GM21367 (cell line): Measurements from ENCODE around the gene LGALS9.

Experiments
- ATAC-seq: cut with Tn5 transposase; IDR thresholded peaks from one replicate; pipeline ENCODE4 v1.9.1; 2021; ENCODE audit not compliant: unreplicated experiment

Gene LGALS9

DNA sequence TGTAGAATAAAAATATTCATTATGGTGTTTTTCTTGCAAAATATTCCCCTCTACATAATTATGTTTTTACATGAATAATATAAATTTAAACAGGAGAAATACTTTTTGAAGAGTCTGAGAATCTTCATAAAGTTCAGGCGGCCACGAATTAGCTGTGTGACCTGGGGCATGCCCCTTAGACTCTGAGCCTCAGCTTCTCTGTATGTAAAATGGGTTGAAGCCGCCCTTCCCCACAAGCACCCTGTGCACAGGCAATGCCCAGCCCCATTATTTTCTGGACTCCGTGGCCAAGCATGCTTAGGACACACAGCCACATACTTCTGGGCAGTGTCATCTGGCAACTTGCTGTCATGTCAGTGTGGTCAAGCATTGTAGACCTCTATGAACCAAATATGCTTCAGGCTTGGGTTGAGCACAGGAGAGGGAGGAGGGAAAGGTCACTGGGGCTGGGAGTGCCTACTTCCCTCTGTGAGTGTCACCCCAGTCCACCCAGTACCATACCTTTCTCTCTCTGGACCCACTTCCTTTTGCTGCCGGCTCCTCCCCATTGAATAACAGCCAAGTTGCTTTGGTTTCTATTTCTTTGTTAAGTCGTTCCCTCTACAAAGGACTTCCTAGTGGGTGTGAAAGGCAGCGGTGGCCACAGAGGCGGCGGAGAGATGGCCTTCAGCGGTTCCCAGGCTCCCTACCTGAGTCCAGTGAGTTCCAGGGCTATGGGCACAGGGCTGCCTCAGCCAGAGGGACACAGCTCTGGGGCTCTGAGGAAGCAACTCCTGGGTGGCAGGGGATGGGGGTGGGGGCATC, at the start of gene LGALS9:
Gene LGALS9 (plus strand): TSS at position 582 of the 804 bp plus-strand sequence. CDS start 78 bp downstream, at position 660.
- ATAC-seq, result peak; percentile 45

DNA sequence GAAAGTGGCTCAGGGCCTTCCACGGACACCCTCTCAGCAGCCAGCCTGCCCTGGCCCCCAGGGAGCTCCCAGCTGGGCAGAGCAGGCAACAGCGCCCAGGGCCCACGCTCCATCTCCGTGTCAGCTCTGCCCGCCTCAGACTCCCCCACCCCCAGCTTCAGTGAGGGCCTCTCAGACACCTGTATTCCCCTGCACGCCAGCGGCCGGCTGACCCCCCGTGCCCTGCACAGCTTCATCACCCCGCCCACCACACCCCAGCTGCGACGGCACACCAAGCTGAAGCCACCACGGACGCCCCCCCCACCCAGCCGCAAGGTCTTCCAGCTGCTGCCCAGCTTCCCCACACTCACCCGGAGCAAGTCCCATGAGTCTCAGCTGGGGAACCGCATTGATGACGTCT, 48.3 kb upstream of the LGALS9 start:
- no peak for ATAC-seq

GRCh38 chr17:27585153-27585681, 45.8 kb upstream of the LGALS9 start:
- ATAC-seq, result no peak

GRCh38 chr17:27585792-27586191, 45.2 kb upstream of the LGALS9 start:
- ATAC-seq, result no peak

DNA sequence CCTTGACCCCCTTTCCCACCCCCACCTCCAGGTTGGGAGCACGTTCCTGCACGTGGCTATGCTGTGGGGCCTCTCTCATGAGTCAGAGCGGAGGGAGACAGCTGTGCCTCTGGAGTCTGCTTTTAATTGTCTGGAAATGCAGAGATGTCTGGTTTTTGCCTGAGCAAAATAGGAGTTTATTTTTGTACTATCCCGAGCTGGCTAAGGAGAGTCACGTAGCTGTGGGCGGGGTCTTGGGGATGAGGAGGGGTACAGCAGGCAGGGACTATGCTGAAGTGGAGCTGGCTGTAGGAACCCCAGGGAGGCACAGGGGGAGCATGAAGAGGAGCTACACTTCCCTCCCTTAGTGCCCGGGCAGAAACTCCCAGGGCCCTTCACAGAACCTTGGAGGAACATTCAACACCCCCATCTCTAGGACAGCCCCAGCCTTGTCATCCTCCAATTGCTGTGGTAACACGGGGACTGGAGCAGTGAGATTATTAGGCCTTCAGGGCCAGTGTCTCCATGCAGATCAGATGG, 44.7 kb upstream of the LGALS9 start:
- no peak for ATAC-seq

GRCh38 chr17:27588354-27588753, 42.6 kb upstream of the LGALS9 start:
- no peak for ATAC-seq

DNA sequence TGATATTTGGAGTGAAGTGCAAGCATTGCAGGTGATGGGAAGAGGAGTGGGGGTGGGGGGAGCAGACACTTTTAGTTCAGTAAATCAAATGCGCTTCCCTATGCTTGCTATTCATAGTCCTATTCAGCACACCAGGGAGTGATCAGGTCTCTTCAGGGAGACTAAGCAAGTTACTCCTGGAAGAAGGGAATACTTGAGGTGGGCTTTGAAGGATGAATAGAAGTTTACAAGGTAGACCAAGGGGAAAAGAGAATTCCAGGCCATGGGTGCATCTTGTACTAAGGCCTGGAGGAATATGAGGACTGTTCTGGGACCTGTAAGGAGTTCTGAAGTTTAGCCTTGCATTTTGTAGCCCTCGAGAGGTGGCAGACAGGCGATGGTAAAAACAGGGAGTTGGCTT, 40.1 kb upstream of the LGALS9 start:
- ATAC-seq, result no peak

GRCh38 chr17:27591986-27592385, 39.0 kb upstream of the LGALS9 start:
- no peak for ATAC-seq

- no peak for ATAC-seq
These were observed 37.6 kb upstream of the LGALS9 start for GRCh38 chr17:27593232-27593856.

GRCh38 chr17:27593857-27594255, 37.1 kb upstream of the LGALS9 start:
- no peak for ATAC-seq

DNA sequence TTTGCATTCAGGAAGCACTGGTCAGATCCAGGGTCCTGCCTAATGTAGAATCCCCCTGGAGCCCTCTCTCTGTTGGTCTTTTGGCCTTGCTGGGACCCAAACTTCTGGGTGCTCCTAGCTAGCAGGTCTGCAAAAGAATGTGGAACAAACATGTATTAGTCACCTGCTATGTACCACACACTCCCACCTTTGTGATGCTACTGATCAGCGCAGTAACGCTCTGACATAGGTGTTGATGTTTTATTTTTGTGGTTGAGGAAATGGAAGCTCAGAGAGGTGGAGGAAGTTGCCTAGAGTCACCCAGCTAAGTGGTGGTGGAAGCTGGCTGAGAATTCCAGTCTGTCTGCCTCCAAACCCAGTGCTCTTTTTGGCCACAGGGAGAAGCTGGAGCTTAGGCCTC, 35.8 kb upstream of the LGALS9 start:
- no peak for ATAC-seq

GRCh38 chr17:27596096-27596495, 34.9 kb upstream of the LGALS9 start:
- no peak for ATAC-seq

DNA sequence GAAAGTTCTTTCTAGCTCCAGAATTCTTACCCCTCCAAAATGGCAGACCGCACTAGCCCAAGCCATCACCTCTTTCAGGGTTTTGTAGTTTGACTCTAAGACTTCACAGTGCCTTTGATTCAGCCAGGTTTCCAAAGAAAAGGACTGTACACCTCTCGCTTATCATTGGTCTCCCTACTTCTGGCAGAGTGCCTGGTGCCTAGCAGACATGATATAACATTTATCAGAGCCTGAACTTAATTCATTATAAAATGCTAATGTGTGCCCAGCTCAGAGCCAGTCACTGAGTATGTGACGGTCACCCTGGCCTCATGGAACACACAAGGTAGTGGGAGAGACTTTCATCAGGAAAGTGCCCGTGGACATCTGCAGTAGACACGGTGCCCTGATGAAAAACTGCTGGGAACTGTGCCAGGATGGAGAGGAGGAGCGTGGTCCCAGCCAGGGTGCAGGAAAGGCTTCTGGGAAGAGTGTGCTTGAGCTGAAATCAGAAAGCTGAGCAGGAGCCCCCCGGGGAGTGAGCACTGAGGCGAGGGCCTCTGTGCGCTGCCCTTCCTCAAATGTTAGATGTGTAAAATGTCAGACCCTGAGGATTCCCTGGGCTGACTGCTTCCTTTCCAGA, 34.3 kb upstream of the LGALS9 start:
- no peak for ATAC-seq

DNA sequence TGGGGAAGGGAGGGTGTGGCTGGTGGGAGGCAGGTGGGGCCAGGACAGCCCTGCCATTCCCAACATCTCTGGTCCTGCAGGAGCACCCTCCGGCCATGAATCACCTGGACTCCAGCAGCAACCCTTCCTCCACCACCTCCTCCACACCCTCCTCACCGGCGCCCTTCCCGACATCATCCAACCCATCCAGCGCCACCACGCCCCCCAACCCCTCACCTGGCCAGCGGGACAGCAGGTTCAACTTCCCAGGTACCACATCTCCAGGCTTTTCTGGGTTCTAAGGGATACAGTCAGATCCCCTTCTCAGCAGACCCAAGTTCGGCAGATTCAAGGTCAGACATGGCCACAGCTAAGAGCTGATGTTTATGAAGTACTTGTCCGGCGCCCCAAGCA, 33.8 kb upstream of the LGALS9 start:
- ATAC-seq, result no peak

- no peak for ATAC-seq
These were observed 33.1 kb upstream of the LGALS9 start for GRCh38 chr17:27597783-27598320.

DNA sequence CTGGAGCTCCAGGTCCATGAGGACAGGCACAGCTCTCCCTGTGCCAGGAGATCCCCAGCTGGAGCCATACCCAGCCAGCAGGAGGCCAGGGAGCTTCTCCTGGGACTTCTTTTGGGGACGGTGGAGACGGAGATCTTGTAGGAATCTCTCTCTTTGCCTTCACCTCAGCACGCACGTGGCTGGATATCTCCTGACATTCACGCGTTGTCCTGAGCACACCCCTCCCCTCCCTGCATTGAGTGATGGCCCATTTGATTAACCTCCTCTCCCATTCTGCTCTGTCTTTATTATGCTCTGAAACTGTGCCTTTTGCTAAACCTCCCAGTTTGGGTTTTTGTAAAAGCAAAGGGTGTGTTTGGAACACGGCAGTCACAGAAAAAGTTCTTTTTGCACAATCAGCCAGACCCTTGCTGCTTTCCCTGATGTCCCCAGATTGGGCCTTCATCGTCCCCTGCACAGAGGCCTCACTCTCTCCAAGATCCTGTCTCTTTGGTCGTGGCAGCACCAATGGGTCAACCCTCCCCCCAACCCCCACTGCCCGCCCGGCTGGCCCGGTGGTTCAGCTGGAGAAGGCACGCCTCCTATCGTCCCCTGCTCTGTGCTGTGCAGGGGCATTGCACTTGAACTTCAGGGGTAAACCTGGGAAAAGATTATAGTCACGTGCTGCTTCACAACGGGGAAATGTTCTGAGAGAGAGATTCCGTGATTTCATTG, 32.5 kb upstream of the LGALS9 start:
- ATAC-seq, result no peak

- ATAC-seq, result no peak
These were observed 30.5 kb upstream of the LGALS9 start for GRCh38 chr17:27600471-27600870.

GRCh38 chr17:27601069-27601974, 29.7 kb upstream of the LGALS9 start:
- no peak for ATAC-seq

DNA sequence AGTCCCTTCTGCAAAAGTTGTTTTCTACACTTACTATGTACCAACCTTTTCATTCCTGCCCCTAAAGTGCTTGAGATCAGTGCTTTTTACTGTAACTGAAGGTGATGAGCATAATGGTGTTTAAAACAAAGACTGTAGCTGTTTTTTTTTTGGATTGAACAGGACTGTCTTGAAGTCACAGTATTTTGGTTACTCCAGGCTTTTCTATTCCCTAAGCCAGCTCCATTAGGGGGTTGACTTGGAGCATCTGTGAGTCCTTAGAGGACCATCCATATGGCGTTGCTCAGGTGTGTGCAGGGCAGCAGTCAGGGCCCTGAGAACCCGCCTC, 29.0 kb upstream of the LGALS9 start:
- no peak for ATAC-seq
